GM18502 (cell line): ENCODE data around the gene GLS.
"Not testable (repeated sequence)": the region's sequence is repeated elsewhere in the genome, so short reads cannot be mapped to it uniquely, and the experiment has no call there.

Experiments used
- ATAC-seq: cut with Tn5 transposase; IDR thresholded peaks from one replicate; pipeline ENCODE4 v1.9.1; 2021; ENCODE audit warnings: mild to moderate bottlenecking; ENCODE audit not compliant: unreplicated experiment, poor library complexity

Gene GLS

GRCh38 chr2:190854726-190855125, 25.9 kb upstream of the GLS start:
- no peak for ATAC-seq

- ATAC-seq = no peak
These were observed 25.4 kb upstream of the GLS start for GRCh38 chr2:190855245-190855644.

- ATAC-seq = no peak
These were observed 23.6 kb upstream of the GLS start for GRCh38 chr2:190856985-190857384.

- no peak for ATAC-seq
These were observed 21.8 kb upstream of the GLS start for GRCh38 chr2:190858817-190859216.

- ATAC-seq = no peak
These were observed 21.0 kb upstream of the GLS start for GRCh38 chr2:190859347-190860297.

GRCh38 chr2:190860985-190861680, 19.5 kb upstream of the GLS start:
- ATAC-seq = no peak

GRCh38 chr2:190862128-190862527, 18.5 kb upstream of the GLS start:
- ATAC-seq = not testable (repeated sequence)

GRCh38 chr2:190862571-190862991, 18.0 kb upstream of the GLS start:
- no peak for ATAC-seq

GRCh38 chr2:190863946-190864345, 16.7 kb upstream of the GLS start:
- no peak for ATAC-seq

GRCh38 chr2:190864375-190864774, 16.2 kb upstream of the GLS start:
- no peak for ATAC-seq

- ATAC-seq = no peak
These were observed 13.4 kb upstream of the GLS start for GRCh38 chr2:190867212-190867611.

- no peak for ATAC-seq
These were observed 12.8 kb upstream of the GLS start for GRCh38 chr2:190867832-190868231.

GRCh38 chr2:190869721-190870120, 10.9 kb upstream of the GLS start:
- ATAC-seq = no peak

- not testable (repeated sequence) for ATAC-seq
These were observed 7.2 kb upstream of the GLS start for GRCh38 chr2:190873451-190873850.

- no peak for ATAC-seq
These were observed 4.7 kb upstream of the GLS start for GRCh38 chr2:190875891-190876290.

GRCh38 chr2:190876631-190877030, 4.0 kb upstream of the GLS start:
- no peak for ATAC-seq

GRCh38 chr2:190877436-190877835, 3.2 kb upstream of the GLS start:
- ATAC-seq = no peak

GRCh38 chr2:190879474-190880377, 895 bp upstream of the GLS start:
- peak; percentile 1 for ATAC-seq

- no peak for ATAC-seq
These were observed 520 bp downstream of the GLS start for GRCh38 chr2:190881084-190881597.
